Coronary artery (tissue), 2 donors: Measurements from ENCODE around the gene GRIN2D.

Experiments
- DNase-seq: peaks from one replicate; pipeline ENCODE4 v3.0.0-alpha.2; 2017; ENCODE audit warnings: low spot score
- H3K27ac ChIP-seq, 2 donors: fragments of 200-600 bp; sonication (generic); one replicate each; pipeline ENCODE4 v1.5.1; 2016 to 2019
- H3K4me3 ChIP-seq: fragments of 200-600 bp; sonication (generic); 2 replicates; pipeline ENCODE4 v1.5.1; 2016; ENCODE audit warnings: mild to moderate bottlenecking, moderate library complexity
- CTCF ChIP-seq: fragments of 200-600 bp; sonication (generic); IDR thresholded peaks from one replicate; pipeline ENCODE4 v1.5.1; 2019; ENCODE audit warnings: antibody characterized with exemption

GRIN2D gene

DNA sequence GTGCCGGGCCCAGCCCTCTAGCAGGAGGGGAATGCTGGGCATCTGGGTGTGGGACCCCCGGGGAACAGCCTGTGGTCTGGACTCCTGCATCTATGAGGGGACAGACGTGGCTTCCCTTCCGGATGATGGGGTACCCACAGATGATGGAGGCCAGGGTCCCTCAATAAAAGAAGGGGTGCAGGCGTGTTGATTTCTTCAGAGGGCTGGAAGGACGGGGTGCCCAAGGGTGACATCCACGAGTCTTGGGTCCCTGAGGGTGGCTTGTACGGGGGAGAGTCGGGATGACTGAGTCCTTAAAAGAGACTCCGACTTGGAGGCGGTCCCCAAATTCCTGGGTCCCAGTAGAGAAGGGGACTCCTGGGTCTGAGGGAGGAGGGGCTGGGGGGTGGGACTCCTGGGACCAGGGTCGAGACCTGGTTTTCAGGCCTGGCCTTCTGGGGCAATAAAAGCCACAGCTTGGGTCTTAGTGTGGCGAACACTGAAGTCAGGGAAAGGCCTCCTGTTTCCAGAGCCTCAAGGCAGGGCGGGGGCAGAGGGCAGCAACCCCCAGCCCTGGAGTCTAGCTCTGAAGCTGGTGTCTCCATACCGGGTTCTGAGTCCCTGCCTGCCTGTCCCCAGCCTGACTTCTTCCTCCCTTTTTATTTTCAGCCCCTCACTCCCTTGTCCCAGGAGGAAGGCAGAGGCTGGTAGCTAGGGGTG is 459 bp upstream of the GRIN2D start:
- Histone ChIP-seq H3K4me3 (peak overlapping the region; percentile 55), H3K27ac (no peak overlapping the region)
- no peak for DNase-seq
- no peak for TF ChIP-seq CTCF

DNA sequence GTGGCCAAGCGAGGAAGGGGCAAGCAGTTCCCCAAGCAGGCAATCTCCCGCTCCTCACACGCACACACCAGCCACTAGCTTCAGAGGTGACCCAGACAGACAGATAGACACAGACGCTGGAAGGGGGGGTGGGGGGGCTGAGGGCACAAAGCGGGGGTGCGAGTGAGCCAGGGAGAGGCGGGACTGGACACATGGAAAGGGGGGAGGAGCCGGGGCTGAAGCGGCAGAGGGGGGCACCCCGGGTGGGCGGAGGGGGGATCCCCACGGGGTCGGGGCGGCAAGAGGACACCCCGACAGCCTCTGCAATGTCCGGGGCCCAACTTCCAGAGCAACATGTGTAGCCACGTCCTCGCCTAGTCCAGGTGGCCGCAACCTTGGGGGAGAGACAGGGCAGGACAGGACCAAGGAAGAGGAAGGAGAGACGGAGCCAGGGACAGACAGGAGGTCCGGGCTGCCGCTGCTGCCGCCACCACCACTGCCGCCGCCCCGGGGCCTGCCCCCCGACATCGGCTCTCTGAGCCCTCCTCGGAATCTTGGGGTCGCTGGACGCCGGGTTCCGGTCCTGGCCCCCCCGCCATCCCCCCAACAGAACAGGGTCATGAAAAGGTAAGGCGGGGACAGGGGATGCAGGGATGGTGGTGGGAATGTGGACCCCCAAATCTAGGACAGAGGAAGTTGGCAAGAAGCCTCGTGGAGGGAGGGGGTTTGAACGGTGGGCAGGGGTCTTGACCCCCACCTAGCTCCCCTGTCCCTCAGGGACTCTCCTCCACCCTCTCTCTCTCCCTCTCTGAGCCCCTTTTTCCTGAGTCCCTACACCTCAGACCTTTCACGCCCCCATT is 1.1 kb downstream of the GRIN2D start:
- no peak for TF ChIP-seq CTCF
- DNase-seq, result no peak
- H3K4me3 ChIP-seq, result peak overlapping the region; percentile 55
- no peak overlapping the region for H3K27ac ChIP-seq

- H3K4me3 ChIP-seq, result no peak overlapping the region
- no peak for DNase-seq
- H3K27ac ChIP-seq, result no peak overlapping the region
- no peak for TF ChIP-seq CTCF
These were observed 1.6 kb downstream of the GRIN2D start for GRCh38 chr19:48395170-48395455.

DNA sequence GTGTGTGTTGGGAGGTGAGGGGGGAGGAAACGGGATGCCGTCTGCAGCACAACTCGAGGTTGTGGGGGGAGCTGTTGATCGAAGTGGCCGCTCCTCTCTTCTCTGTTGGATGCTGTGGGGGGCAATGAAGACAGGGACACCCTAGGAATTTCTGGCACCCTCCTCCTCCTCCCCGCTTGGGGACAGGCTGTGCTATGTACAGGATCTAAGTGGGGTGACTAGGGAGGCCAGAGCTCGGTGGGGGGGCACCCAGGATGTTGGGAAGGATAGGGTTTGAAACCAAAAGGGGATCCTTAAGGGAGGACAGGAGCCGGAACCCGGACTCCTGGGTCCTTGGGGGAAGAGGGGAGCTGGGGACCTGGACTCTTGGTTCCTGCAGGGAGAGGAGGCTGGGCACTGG is 2.0 kb downstream of the GRIN2D start:
- no peak for DNase-seq
- Histone ChIP-seq H3K4me3 (no peak overlapping the region), H3K27ac (no peak overlapping the region)
- no peak for TF ChIP-seq CTCF

- no peak for DNase-seq
- Histone ChIP-seq H3K27ac (no peak overlapping the region), H3K4me3 (no peak overlapping the region)
- no peak for TF ChIP-seq CTCF
These were observed 2.8 kb downstream of the GRIN2D start for GRCh38 chr19:48396016-48396823.

- no peak for TF ChIP-seq CTCF
These were observed 3.3 kb downstream of the GRIN2D start for GRCh38 chr19:48396824-48397176.

More at GRCh38 chr19:48396824-48397176, 3.3 kb downstream of the GRIN2D start:
- no peak for DNase-seq
- Histone ChIP-seq H3K4me3 (no peak overlapping the region), H3K27ac (no peak overlapping the region)
